Left renal pelvis (tissue), 4 donors: ENCODE data around the gene ZIC1. TPM values are rescaled to one million over a fixed set of nuclear protein-coding genes. Genes with fewer than 3 reads are reported as not detected.

Source experiments
- DNase-seq, 4 donors: peaks; one replicate each; pipeline ENCODE4 v3.0.0-alpha.2; 2013; ENCODE audit warnings: low read depth in 4 of 4, low spot score in 3 of 4
- polyA plus RNA-seq, 4 donors: library from polyadenylated mRNA; unstranded; fragments of 120-200 nt; gene quantifications; one replicate each; pipeline ENCODE4 v1.2.1, GENCODE V29; 2013; ENCODE audit not compliant: insufficient read length in 4 of 4

Gene ZIC1
- polyA plus RNA-seq, 4 donors, result 0.10 to 2.4 (median 1.3) TPM; not detected in 1

DNA sequence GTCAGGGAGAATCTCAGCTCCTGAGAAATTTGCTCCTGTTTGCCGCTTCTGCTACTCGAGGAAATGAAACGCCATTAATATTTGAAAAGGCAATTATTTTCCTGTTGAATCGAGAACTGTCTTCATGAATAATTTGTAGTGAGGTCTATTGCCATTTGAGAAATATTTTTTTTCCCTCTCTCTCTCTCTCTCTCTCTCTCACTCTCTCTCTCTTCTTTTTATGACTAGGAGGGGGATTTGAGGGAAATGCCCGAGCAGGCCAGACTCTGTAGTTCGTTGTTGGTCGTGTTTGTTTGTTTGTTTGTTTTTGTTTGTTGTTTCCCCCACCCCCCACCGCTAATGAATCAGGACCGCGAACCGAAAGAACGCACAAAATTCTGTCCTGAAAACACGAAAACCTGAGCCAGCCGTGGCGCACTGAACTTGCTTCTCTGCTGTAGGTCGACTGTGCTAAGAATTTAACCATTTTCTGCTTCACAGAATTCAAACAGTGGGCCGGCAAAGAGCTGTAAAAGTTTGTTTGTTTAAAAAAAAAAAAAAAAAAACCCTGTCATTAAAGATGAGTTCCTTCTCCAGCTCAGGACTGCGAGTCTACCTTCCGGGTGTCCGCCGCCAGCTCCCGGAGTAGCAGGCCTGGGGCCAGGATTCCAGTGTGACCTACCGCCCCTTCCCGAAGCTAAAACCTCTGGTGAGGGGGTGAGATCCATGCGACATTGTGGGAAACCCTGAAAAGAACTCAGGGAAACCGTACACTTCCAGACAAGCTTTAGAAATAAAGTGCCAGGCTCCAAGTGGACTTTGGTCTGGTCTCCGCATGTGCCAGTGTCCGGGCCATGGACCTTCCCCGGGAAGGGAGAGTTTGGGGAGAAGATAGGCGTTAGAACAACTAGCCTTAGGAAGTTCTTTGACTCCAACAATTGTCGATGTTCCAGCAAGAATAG, 15.0 kb upstream of the ZIC1 start:
- DNase-seq, result no peak

DNA sequence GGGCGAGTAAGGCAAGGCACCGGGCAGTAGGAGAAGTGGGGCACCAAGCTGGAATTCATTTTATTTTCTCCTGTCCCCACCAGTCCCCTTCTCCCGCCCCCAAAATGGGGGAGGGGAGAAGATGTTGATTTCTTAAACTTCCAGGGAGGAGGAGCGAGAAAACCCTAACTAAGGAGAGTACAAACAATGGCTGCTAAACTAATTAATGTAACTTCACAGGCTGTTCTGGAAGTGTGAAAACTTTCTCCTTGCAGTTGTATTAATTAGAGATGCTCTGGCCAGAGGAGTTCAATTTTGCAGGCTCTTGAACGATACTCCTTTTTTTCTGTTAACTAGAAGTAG, 14.3 kb upstream of the ZIC1 start:
- DNase-seq, result no peak

DNA sequence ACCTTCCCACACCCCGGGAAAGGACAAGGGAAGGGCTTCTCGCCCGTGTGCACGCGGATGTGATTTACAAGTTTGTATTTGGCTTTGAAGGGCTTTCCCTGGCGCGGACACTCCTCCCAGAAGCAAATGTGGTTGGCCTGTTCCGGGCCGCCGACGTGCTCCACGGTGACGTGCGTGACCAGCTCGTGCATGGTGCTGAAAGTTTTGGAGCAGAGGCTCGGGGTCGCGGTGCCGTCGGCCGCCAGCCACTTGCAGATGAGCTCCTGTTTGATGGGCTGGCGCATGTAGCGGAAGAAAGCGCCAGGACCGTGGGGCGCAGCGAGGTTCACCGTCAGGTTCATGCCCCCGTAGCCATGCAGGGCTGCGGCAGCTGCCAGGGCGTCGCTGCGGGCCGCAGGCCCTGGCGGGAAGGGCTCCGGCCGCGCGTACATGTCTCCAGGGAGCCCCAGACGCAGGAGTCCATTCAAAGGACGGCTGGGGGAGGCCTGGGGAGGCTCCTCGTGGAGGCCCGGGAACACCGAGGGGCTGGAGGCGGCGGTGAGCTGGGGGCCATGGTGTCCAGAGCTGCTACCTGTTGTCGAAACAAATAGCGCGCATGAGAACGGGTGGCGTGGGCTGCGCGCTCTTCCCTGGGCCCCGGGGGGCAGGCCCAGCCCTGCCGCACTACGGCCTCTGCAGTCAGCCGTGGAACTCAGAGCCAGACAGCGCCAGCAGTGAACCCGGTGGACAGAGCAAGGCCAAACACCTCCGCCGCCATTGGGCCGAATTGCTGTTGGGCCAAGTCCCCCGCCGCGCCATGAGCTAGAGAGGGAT, 13.1 kb upstream of the ZIC1 start:
- DNase-seq, result no peak

DNA sequence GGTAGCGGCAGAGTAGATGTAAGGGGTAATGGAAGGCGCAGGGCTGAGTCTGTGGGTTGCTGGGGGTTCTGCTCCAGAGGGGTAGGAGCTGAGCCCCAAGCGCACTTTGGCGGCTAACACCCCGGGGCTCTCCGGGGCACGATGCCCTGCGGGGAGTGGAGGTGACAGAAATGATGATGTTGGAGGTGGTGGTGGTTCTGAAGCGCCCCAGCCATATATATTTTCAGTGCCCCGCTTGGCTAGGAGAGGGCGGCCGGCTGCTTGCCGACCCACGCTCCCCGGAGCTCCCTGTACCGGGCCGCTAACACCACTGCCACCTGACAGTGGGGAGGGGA, 12.5 kb upstream of the ZIC1 start:
- DNase-seq, result no peak

DNA sequence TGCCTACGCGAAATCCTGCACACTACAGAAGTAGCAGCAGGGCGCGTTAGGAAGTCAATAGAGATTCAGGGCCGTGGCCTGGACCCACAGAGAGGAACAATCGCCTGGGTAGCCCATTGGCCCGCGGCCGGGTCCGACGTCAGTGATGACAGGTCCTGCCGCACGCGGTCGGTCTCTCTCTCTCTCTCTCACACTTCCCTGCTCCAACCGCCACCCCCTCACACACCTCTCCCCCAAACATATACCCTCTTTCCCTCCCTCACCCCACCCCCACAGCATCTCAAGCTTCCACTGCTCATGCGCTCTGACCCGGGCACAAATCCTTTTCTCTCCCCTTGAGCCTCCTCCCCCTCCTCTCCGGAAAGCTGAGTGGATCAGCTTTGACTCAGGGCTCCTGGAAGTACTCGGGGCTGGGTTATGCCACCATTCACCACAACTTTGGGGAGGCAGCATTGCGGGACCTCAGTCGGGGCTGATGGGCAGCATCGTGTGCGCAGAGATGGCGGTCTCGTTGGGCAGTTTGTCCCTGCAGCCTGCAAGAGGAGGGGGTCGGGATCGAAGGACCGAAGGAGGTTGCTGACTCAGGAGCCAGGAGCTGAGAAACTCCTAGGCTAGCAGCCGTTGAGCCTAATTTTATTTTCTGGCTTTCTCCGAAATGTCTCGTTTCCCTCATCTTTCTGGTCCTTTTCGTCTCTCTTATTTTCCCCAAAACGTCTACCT, 11.8 kb upstream of the ZIC1 start:
- DNase-seq, result no peak

DNA sequence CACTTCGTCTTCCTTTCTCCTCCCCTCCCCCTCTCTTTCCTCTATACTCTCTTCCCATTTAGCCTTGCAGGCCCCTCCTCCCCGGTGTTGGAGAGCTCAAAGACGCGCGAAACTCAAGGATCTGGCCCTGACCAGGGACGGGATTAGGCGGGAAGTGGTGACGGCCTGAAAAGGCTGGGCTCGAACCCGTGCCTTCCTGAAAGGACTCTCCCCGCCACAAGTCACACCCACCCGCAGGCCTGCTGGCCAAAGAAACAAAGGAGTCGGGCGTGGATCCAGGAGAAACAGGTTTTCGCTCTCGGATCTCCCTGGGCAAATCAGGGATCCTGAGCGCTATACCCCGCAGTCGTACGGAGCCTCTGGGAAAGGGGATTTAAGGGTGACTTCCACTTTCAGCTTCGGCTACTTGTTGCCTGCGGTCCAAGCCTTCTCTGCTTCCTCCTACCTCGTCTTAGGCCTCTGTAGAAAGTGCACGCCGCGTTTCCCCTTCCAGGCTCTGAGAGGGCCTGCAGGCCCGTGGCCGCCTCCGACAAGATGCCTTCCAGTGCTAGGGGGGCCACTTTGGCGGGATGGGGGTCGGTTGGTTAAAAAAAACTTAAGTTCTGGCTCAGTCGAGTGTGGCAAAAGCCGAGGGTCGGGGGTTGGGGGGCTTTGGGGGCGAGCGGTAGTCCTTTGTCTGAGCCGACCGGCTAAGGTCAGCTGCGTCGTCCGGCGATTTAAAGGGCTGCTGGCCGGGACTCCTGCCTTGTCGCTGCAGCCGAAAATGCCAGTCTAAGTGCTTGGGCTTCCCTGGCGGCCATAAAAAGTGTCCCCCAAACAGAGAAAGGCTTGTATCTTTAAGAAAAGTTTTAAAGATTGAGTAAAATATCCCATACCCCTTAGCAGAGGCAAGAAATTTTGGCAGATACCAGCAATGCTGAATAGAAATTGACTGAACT, 11.0 kb upstream of the ZIC1 start:
- DNase-seq, result no peak

DNA sequence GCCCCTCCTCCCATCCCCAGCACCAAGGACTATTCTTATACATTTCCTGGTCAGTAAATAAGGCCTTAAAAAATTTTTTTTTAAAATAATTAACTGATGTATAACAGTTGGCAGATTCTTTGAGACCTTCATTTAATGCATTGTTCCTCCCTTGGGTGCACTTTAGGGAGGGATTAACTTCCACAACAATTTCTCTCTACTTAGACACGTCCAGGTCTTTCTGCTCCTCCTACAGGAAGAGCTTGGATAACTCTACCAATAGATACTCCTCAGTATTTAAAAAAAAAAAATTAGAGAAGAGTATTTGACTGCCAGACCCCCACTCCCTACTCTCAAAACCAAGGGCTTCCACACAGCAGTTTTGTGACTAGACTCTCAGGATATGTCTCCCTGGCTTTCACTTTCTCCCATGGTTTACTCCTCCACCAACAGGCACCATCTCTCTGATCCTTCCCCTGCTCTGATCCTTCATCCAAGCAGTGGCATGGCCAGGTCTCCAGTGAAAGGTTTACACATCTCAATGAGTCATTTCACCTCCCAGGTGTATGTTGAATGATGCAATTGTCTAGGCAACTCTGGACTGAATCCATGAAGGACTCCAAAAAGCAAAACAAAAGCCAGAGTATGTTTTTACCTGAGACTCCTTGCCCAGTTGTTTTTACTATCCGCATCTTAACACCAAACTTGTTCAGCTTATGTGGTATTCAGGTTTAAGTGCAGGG, 10.2 kb upstream of the ZIC1 start:
- DNase-seq, result no peak

DNA sequence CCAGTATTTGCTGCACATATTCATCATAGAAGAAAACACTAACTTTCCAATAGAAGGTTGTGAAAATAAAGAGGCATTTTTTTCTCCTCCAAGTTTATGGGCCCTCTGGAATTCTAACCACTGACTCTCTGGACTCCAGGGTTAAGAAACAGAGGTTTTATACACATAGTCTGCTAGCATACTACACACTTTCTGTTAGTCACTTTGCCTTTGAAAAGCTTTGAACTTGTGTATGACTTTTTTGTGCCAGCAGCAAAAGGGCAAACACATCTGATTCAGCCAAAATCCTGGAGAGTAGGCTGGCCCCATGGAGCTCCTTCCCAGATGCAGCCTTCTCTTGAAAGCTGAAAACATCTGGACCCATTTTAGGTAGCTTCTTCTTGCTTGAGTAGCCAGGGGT, 9.1 kb upstream of the ZIC1 start:
- no peak for DNase-seq

DNA sequence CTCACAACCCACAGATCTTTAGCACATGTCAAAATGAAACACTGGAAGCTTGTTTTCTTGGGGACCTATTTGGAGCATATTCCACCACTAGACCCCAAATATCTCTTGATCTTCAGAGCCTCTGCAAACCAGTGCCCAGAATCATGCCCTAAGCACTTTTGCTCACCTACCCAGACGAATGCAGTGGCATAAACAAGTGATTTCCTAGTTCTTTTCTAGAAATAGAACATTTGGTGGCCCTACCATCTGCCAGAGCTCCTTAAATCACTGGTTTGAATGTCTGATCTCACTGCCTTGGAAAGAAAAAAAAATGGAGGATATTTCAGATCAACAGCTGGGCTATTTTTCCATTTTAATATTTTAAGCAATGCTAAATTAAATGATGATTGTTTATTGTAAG, 8.2 kb upstream of the ZIC1 start:
- no peak for DNase-seq

DNA sequence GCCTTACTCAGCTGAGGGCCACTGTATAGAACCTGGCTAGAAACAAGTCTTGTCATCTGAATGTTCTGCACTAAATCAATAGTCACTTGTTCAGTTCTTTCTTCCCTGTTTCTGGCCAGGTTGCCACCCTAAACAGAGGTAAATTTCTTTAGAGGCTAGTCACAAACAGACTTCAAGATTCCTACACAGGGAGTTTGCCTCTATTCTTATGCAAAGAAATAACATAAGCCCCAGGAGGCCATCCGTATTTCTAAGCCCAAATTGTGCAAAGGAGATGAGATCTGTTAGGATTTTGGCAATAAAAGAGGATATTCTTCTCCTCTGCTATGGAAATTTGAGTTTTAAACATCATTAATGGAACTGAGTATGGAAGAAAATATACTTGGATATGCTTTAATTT, 7.7 kb upstream of the ZIC1 start:
- DNase-seq, result no peak

DNA sequence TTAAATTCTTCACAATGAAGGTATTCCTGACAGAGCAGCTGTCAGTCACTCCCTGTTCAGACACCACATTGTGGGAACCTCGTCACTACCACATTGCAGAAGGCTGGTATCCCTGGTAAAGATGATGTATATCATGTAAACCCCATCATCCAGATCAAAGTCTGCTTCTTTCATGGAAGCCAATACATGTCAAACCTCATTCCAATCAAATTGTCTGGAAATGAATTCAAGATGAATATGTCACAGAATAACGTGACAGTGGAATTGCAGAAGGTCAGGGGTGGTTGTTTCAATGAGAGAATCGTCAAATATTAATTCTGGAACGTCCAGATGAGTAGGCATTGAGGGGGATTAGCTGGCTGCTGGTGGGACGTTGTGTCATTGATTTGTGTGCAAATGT, 7.0 kb upstream of the ZIC1 start:
- no peak for DNase-seq

DNA sequence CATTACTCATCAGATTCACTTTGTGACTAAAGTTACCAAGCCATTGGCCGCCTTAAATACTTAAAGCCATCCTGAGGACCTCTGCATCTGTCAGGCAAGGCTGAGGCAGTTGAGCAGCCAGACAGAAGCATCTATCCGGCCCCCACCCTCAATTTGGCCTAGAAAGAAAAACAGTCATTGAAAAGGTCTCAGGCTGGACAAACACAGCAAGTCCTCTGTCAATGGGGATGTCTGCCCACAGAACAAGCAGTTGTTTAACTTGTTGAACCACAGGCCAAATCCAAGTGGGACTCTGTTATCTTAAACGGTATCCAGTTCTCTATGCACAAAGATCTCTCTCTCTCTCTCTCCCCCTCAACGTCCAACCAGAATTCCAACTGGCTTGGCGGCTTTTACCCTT, 5.7 kb upstream of the ZIC1 start:
- DNase-seq, result no peak

DNA sequence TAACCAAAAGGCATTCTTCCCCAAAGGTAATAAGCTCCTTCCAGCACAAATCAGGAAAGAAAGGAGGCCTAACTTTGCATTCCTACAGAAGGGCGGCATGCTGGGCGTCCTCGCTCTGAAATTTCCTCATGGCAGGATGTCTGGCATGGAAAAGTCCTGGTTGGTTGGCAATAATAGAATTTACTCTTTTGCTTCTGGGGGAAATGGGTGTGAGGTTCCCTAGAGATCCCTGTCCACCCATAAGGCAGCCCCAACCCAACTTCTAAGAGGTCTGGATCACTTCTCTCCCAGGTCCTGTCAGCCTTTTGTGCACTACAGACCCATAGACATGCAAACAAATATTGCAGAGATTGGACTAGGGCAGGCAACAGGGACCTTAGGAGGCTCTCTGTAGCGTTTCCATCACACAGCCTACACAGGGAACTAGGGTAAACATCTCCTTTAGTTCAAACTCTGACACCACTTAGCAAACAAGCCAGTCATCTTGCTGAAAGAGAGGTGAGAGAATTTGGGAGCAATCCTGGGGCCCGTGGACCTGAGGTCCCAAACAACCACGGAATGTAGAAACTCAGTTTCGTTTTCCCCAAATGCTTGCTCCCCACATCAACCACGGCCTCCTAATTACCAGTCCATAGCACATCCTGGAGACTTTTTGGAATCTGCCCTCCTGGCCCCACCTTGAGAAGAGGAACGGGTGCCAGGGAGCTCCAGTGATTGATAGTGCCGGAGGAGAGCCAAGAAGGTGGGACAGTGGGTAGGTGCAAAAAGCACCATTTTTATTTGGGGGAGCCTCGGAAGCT, 5.0 kb upstream of the ZIC1 start:
- no peak for DNase-seq

DNA sequence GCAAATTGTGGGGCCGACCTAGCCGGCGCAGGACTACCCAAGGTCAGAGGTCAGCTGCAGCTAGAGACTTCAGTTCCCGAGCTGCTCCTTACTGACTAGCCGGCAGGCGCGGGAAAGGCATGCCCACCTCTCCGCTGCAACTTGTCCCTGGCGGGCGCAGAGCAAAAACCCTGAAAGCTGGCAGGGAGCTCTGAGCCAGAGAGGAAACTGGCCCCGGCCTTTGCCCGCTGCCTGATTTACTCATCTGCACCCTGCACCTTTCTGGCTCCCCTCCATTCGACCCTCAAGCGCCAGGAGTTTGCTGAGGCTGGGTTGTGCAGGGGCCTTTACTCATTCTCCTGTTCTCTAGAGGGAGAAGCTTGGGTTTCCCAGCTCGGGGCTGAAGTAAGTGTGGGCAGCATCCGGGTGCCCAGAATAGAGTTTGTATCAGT, 4.3 kb upstream of the ZIC1 start:
- no peak for DNase-seq

DNA sequence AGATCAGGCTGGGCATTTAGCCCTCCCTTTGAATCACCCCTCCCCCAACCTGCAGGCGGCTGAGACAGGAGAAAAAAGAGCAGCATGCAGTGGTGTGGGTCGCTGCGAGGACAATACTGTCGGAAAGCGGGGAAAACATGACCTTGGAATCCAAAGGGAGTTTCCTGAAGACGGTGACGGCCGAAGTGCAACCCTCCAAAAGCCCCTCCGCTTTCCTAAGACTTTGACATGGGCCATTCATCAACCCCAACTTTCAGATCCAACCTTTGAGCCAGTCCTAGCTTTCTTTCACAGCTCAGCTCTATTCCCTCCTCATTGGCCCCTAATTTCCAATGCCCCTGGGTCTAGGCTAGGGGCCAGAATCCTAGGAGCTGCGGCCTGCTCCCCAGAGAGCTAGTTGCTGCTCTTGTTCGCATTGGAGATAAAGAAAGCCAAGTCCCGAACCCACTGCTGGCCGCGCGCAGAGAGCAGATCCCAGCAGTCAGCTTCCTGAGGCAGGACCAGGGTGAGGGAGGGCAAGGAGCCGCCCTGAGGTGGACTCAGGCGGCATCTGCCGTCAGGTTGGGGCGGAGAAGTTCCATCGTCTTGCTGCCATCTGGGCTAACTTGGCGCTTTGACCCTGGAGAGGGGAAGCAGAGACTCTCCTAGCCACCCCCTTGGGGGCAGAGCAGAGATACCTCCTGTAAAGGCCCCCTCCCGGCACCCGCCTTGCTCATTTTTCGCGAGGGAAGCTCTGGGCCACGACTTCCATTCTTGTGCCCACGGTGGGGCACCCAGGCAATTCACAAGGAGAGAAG, 3.7 kb upstream of the ZIC1 start:
- DNase-seq, result no peak

DNA sequence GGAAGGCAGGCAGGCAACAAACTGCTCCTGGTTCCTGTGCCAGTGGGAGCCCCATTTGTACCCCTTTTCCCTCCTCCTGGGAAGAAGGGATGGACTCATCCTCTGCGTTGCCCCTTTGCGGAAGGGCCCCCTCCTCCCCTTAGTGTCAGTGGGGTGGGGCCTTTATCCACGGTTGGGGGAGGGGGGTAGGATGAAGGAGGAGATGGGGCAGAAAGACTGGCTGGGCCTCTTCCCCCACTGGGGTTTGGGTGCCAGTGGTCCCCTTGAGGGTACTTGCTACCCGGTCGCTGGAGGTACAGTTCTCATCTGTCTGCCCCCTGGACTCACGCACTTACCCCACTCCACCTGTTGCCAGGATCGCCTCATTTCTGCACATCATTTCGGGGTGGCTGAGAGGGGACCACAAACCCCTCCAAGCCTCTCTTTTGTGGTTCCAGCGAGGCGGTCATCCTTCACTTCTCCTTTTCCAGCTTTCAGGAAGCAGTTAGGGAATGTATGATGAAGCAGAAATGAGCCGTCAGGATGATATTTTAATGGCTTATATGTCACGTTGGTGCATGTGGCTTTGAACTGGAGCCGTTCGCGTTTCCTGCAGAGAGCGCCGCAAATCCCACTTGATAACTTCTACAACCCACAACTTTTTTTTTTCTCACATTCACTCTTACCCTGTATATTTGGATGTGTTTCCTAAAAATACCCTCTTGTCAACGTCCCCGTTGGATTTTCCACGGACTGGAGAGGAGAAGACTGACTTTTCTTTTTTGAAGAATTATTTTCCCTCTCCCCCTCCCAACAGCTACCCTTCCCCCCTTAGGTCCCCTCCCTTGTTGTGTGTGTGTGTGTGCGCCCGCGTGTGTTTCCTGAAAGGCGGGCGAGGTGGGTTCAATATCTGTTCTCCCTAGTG, 2.9 kb upstream of the ZIC1 start, which contains the start of gene ZIC4:
ZIC4 (minus strand) TSS at position 516 of the 904 bp plus-strand sequence. CDS start 3,746 bp downstream, outside the sequence.
- DNase-seq, result no peak

DNA sequence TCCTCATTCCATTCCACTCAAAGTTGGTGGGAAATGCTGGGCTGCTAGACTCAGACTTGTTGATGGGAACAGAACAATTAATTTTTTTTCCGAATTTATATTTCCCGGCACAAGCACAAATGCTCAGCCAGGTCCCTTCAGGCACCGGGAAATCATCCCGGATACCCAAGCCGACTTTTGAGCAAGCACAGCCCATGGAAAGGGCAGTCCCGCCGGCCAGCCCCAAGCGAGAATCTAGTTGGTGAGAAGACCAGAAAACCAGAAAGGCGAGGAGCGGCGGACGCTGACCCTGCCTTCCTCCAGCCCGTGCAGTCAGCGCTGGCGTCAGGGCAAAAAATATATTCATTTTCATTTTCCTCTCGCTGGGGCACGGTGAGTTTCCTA, 2.1 kb upstream of the ZIC1 start:
- no peak for DNase-seq
